ENCODE measurements around the gene ATP6V0E1. TPM values are rescaled to one million over a fixed set of nuclear protein-coding genes. Genes with fewer than 3 reads are reported as not detected.

ATP6V0E1 gene
- total and polyA plus RNA-seq, 11 donors: 127 to 242 (median 204) TPM

DNA sequence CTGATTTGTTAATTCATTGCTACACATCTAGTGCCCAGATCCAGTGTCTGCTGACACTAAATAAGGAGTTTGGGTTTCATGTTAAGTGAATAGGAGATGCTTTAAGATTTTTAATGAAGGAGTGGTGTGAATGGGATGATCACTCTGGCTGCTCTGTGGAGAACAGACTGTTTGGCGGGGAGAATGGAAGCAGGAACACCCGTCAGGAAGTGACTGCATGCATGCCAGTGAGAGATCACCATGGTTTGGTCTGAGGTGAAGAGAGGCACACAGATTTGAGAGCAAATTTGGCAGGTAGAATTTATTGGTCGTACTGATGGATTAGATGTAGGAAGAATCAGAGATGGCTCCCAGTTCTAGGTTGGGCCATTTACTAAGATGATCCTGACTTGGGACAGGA is 19.8 kb downstream of the ATP6V0E1 start:
- Histone ChIP-seq H3K4me3 (no peak overlapping the region), H3K27me3 (no peaks in the 10 kb centered on the region), H3K9me3 (no peaks in the 10 kb centered on the region), H3K36me3 (peaks cover 0 to 28% (median 0%) of the 10 kb centered on the region in 9 donors), H3K27ac (no peak overlapping the region), H3K4me1 (peaks cover 0 to 80% (median 46%) of the 10 kb centered on the region in 12 donors)
- intact Hi-C loops (cut with DNase I): loop anchor here in 3 of 10 donors (10.0 kb wide), 2 partner anchors 131 to 141 kb away; partner anchors contain the start of gene BNIP1 (in 1 of the 3)
- ATAC-seq (no peak), DNase-seq (no peak)
- TF ChIP-seq CTCF (IDR thresholded peaks at IDR 0.05) (no peak), POLR2A (IDR thresholded peaks at IDR 0.05) (no peak)
- 69 to 82% (median 74%) methylated on average over 3 of the region's 3 CpGs for WGBS, 4 donors

- Histone ChIP-seq H3K27me3 (no peaks in the 10 kb centered on the region), H3K4me1 (peaks cover 0 to 82% (median 46%) of the 10 kb centered on the region in 12 donors), H3K4me3 (no peak overlapping the region), H3K27ac (no peak overlapping the region), H3K9me3 (no peaks in the 10 kb centered on the region), H3K36me3 (peaks cover 0 to 26% (median 0%) of the 10 kb centered on the region in 9 donors)
- intact Hi-C loops (cut with DNase I): loop anchor here in 3 of 10 donors (10.0 kb wide), 2 partner anchors 131 to 141 kb away; partner anchors contain the start of gene BNIP1 (in 1 of the 3)
- ATAC-seq (no peak), DNase-seq (no peak)
- WGBS, 4 donors: 82 to 88% (median 84%) methylated on average over 2 of the region's 2 CpGs
- TF ChIP-seq POLR2A (IDR thresholded peaks at IDR 0.05): no peak
- no peak for TF ChIP-seq CTCF (IDR thresholded peaks at IDR 0.05)
Measured at GRCh38 chr5:173004013-173004412, 20.4 kb downstream of the ATP6V0E1 start.

DNA sequence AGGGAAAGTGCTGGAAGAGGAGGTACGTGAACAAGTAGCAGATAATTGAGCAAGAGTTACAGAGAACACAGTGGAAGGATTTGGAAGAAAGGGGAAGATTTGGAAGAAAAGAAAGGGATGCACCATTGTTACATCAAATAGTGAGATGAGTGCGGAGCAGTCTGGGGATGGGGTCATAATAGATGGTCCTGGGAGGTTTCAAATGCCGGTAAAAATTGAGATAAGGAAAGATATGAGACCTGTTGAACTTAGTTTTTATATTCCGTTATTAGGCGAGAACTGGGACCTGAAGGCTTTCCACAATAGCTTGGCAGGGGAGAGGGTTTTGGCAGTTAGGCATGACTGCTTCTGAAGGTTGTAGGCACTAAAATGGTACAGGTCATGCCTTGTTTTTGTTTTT is 20.9 kb downstream of the ATP6V0E1 start:
- no peak for TF ChIP-seq POLR2A (IDR thresholded peaks at IDR 0.05)
- no peak for TF ChIP-seq CTCF (IDR thresholded peaks at IDR 0.05)
- intact Hi-C loops (cut with DNase I): loop anchor here in 3 of 10 donors (10.0 kb wide), 2 partner anchors 130 to 140 kb away; partner anchors contain the start of gene BNIP1 (in 1 of the 3)
- no peak for ATAC-seq
- no peak overlapping the region for H3K27ac ChIP-seq
- no peak for DNase-seq
- H3K9me3 ChIP-seq: no peaks in the 10 kb centered on the region
- no peak overlapping the region for H3K4me3 ChIP-seq
- peaks cover 0 to 82% (median 46%) of the 10 kb centered on the region in 12 donors for H3K4me1 ChIP-seq
- H3K27me3 ChIP-seq: no peaks in the 10 kb centered on the region
- peaks cover 0 to 23% (median 0%) of the 10 kb centered on the region in 9 donors for H3K36me3 ChIP-seq
- 68 to 74% (median 70%) methylated on average over 5 of the region's 5 CpGs for WGBS, 4 donors

GRCh38 chr5:173010021-173010420 is 26.4 kb downstream of the ATP6V0E1 start:
- no peak for ATAC-seq
- H3K9me3 ChIP-seq: no peaks in the 10 kb centered on the region
- peak in 1 of 5 donors; percentile 3 for DNase-seq
- H3K36me3 ChIP-seq: no peaks in the 10 kb centered on the region
- peaks cover 0 to 82% (median 27%) of the 10 kb centered on the region in 12 donors for H3K4me1 ChIP-seq
- H3K4me3 ChIP-seq: no peak overlapping the region
- 77 to 84% (median 82%) methylated on average over 6 of the region's 6 CpGs for WGBS, 4 donors
- H3K27ac ChIP-seq: peak overlapping the region in 1 of 12 donors; percentile 68
- no peaks in the 10 kb centered on the region for H3K27me3 ChIP-seq
- intact Hi-C loops (cut with DNase I): loop anchor here in 4 of 10 donors (2.0 to 10.0 kb wide), 4 partner anchors 47 to 273 kb away; partner anchors contain the start of genes BNIP1 (in 2 of the 4) and CREBRF (in 1 of the 4)
- TF ChIP-seq CTCF (IDR thresholded peaks at IDR 0.05): no peak
- no peak for TF ChIP-seq POLR2A (IDR thresholded peaks at IDR 0.05)
